Kidney (tissue), 14 donors: Measurements from ENCODE around the gene KRTAP4-5. TPM values are rescaled to one million over a fixed set of nuclear protein-coding genes. Genes with fewer than 3 reads are reported as not detected.

Experiments used
- DNase-seq, 5 donors: peaks; one replicate each; pipeline ENCODE4 v3.0.0-alpha.2; 2013 to 2020
- FAIRE-seq: peaks from 2 replicates; lab custom pipeline; 2012; peaks lifted over from hg19 to GRCh38; lab: Jason Lieb, UNC
- H3K27ac ChIP-seq, 2 donors: one replicate each; pipeline ENCODE4 v1.7.0; 2013; ENCODE audit warnings: low read depth in 2 of 2, low read length in 2 of 2, inconsistent platforms in 1 of 2
- H3K27me3 ChIP-seq: one replicate; pipeline ENCODE4 v1.7.1; 2013; ENCODE audit warnings: low read length, inconsistent platforms; ENCODE audit not compliant: control insufficient read depth, insufficient read depth
- H3K36me3 ChIP-seq, 3 donors: one replicate each; pipeline versions ENCODE4 v1.7.0 to v1.7.1; 2013; ENCODE audit warnings: low read length in 3 of 3, control low read depth in 1 of 3, inconsistent platforms in 1 of 3; ENCODE audit not compliant: insufficient read depth in 3 of 3, control insufficient read depth in 2 of 3
- H3K4me1 ChIP-seq, 3 donors: one replicate each; pipeline versions ENCODE4 v1.7.0 to v1.7.1; 2013; ENCODE audit warnings: low read length in 3 of 3, inconsistent platforms in 1 of 3, low read depth in 1 of 3; ENCODE audit not compliant: control insufficient read depth in 2 of 3, insufficient read depth in 2 of 3
- H3K4me3 ChIP-seq, 3 donors: one replicate each; pipeline versions ENCODE4 v1.7.0 to v1.8.1; 2013; ENCODE audit warnings: low read length in 3 of 3, control low read depth in 1 of 3, inconsistent platforms in 1 of 3
- H3K9ac ChIP-seq, 3 donors: one replicate each; pipeline versions ENCODE4 v1.7.0 to v1.7.1; 2013; ENCODE audit warnings: low read length in 3 of 3, control low read depth in 1 of 3, inconsistent platforms in 1 of 3
- H3K9me3 ChIP-seq, 3 donors: one replicate each; pipeline versions ENCODE4 v1.7.0 to v1.7.1; 2013; ENCODE audit warnings: low read length in 3 of 3, control low read depth in 1 of 3, inconsistent platforms in 1 of 3; ENCODE audit not compliant: control insufficient read depth in 2 of 3, insufficient read depth in 1 of 3
- CTCF ChIP-seq: IDR thresholded peaks from 3 replicates; pipeline ENCODE4 v1.5.1; 2012; ENCODE audit warnings: mild to moderate bottlenecking, moderate library complexity, borderline replicate concordance; ENCODE audit not compliant: insufficient read depth; ENCODE audit errors: extremely low read depth
- intact Hi-C: fragments of 100-400 bp; cut with DNase I; formaldehyde crosslinking; loops from one replicate; pipeline ENCODE4 v1.11.1; 2022
- polyA plus RNA-seq: library from polyadenylated mRNA; stranded (reverse); fragments of 350-450 nt; fragmentation: Illumina TruSeq; extraction: RNeasy Lipid Tissue Mini Kit (QIAGEN cat#74804); gene quantifications from one replicate; pipeline ENCODE4 v1.2.3, GENCODE V29; 2014; ENCODE audit warnings: low read depth, low replicate concordance; ENCODE audit not compliant: insufficient read depth
- total RNA-seq: library from RNA; stranded (reverse); fragmentation: NEBNext Ultra II Directional; extraction: Animal tissue kit (Norgen Biotek cat#: 25700); gene quantifications from one replicate; pipeline ENCODE4 v1.2.1, GENCODE V29; 2021
- donor health status: control.
- donor health status: control.
- donor health status: control.
- donor health status: control.
- donor health status: control.
- donor health status: DM: yes; HTN: yes; CAD: no.
- donor health status: Normal renal cell carcinoma (clear cell type).

The KRTAP4-5 gene
- total and polyA plus RNA-seq, 2 donors from 2014 or later, result not detected

DNA sequence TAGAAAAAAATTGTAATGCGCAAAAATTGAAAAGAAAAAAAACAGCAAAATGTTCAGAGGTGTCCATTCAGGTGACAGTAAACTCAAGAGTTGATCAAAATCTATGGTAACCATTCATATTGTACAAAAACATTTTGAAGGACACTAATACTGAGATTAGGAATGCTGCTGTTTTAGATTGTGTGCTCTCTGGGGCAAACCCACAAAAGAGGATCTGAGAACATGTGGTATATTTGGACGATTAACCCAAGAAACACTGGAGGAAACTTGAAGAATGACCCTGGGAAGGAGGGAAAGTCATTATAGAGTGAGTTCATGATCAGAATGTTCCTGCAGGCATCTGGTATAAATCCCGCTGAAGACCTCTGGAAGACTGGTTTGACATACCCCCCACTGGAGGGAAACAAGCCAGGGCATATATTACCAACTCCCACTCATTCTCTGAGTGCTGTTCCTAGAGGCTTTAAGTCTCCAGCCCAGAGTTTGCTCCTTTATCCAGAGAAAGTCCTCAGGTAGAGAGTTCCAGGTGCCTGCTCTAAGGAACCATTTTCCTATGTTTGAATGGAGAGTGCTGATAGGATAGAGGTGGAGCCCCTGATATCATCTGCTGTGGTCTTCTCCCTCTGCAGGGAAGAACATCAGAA, 27.2 kb upstream of the KRTAP4-5 start:
- H3K27me3 ChIP-seq, result no peaks in the 10 kb centered on the region
- TF ChIP-seq CTCF, result no peak
- H3K9ac ChIP-seq, result no peak overlapping the region
- intact Hi-C loops, result no loop called here
- no peaks in the 10 kb centered on the region for H3K9me3 ChIP-seq
- H3K4me3 ChIP-seq, result no peak overlapping the region
- DNase-seq (no peak), FAIRE-seq (no peak)
- H3K4me1 ChIP-seq, result no peaks in the 10 kb centered on the region
- no peaks in the 10 kb centered on the region for H3K36me3 ChIP-seq
- H3K27ac ChIP-seq, result no peak overlapping the region

DNA sequence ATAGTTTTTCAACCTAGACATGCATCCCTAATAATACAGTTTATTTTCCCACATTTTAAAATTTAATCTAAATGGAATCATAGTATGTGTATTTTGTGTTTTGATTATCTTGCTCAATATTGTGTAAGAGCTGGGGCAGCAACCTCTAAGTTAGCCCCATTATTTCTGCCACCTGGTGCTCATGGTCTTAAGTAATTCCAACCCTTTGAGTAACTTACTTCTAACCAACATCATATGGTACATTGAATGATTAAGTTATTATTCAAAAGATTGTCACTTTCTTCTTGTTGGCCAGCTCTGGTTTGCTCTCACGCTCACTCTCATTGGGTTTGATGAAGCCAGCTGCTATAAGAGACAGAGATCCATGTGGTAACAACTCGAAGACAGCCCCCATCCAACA, 22.3 kb upstream of the KRTAP4-5 start:
- FAIRE-seq (no peak), DNase-seq (no peak)
- intact Hi-C loops, result no loop called here
- no peak for TF ChIP-seq CTCF
- Histone ChIP-seq H3K9me3 (no peaks in the 10 kb centered on the region), H3K27ac (no peak overlapping the region), H3K9ac (no peak overlapping the region), H3K4me1 (no peaks in the 10 kb centered on the region), H3K27me3 (no peaks in the 10 kb centered on the region), H3K4me3 (no peak overlapping the region), H3K36me3 (no peaks in the 10 kb centered on the region)

DNA sequence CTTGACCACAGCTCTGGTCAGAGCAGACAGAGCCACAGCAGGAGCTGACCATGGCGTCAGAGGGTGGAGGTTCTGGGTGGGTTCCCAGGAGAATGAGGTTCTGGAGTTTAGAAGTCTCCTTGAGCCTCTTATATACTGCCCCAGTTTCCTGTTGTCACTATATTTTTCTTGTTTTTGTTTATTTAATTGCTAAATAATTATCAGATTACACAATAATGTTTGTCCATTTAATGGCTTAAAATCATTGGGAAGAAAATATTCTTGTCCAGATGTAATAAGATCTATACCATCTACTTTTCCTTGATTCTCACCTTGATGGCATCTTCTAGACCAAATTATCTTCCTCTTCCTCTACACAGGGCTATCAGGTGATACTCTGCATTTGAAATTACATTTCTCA, 18.5 kb upstream of the KRTAP4-5 start, which contains the start of gene KRTAP4-3:
Gene KRTAP4-3, minus strand, starts transcription at position 101 of the 400 bp plus-strand sequence. Its CDS starts 49 bp downstream, at position 52.
- no peak for DNase-seq
- no peak for TF ChIP-seq CTCF
- Histone ChIP-seq H3K4me3 (no peak within 1 kb of the TSS), H3K9ac (no peak within 1 kb of the TSS), H3K9me3 (no peaks in the 10 kb centered on the region), H3K27ac (no peak within 1 kb of the TSS), H3K4me1 (no peaks in the 10 kb centered on the region), H3K27me3 (no peaks in the 10 kb centered on the region), H3K36me3 (no peaks in the 10 kb centered on the region)
- no peak for FAIRE-seq
- intact Hi-C loops, result no loop called here
